ENCODE measurements around the gene TTC38.
A peak's percentile ranks its signal among the peaks of the same experiment; 100 is the strongest.

The TTC38 gene

GRCh38 chr22:46335201-46336118, 67.7 kb downstream of the TTC38 start, which contains the start of gene TRMU:
TRMU (plus strand) TSS chr22:46335714; CDS start chr22:46335765, 51 bp downstream.
- DNase-seq, result peak; percentile 90

GRCh38 chr22:46336119-46337078, 68.6 kb downstream of the TTC38 start:
- peak; percentile 29 for DNase-seq

- no peak for DNase-seq
Observed at GRCh38 chr22:46337870-46338269, 70.1 kb downstream of the TTC38 start.

- DNase-seq, result no peak
Observed at GRCh38 chr22:46338636-46339035, 70.8 kb downstream of the TTC38 start.

- no peak for DNase-seq
Observed at GRCh38 chr22:46339956-46340355, 72.1 kb downstream of the TTC38 start.

- no peak for DNase-seq
Observed at GRCh38 chr22:46340676-46341075, 72.9 kb downstream of the TTC38 start.

All from EL (cell line).